ENCODE measurements around the gene GPR151.
A peak's percentile ranks its signal among the peaks of the same experiment; 100 is the strongest.

- TF ChIP-seq, protein P1, sequence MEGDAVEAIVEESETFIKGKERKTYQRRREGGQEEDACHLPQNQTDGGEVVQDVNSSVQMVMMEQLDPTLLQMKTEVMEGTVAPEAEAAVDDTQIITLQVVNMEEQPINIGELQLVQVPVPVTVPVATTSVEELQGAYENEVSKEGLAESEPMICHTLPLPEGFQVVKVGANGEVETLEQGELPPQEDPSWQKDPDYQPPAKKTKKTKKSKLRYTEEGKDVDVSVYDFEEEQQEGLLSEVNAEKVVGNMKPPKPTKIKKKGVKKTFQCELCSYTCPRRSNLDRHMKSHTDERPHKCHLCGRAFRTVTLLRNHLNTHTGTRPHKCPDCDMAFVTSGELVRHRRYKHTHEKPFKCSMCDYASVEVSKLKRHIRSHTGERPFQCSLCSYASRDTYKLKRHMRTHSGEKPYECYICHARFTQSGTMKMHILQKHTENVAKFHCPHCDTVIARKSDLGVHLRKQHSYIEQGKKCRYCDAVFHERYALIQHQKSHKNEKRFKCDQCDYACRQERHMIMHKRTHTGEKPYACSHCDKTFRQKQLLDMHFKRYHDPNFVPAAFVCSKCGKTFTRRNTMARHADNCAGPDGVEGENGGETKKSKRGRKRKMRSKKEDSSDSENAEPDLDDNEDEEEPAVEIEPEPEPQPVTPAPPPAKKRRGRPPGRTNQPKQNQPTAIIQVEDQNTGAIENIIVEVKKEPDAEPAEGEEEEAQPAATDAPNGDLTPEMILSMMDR (IDR thresholded peaks at IDR 0.05; ENCODE audit: insufficient read depth, low read depth, low read length): peak; percentile 88
- no peak for TF ChIP-seq EZH2 (IDR thresholded peaks at IDR 0.05; ENCODE audit: insufficient read depth, low read length)
Measured at GRCh38 chr5:146541958-146542849, 26.2 kb upstream of the GPR151 start.

All from astrocyte (in vitro differentiated cells and primary cell).